ENCODE data around the gene HCFC1.

GRCh38 chrX:153989973-153990655, 18.5 kb upstream of the HCFC1 start:
- TF ChIP-seq EZH2phosphoT487 (IDR thresholded peaks at IDR 0.05; ENCODE audit: insufficient read depth, low read depth) (no peak), EZH2 (IDR thresholded peaks at IDR 0.05; ENCODE audit: insufficient read depth, poor library complexity, severe bottlenecking) (no peak)
